Urothelium cell line (cell line): Measurements from ENCODE around the gene RHOT2.
A peak's percentile ranks its signal among the peaks of the same experiment; 100 is the strongest.
"Not testable (repeated sequence)": the region's sequence is repeated elsewhere in the genome, so short reads cannot be mapped to it uniquely, and the experiment has no call there.

Experiments
- DNase-seq: peaks from one replicate; pipeline ENCODE4 v3.0.0; 2011; ENCODE audit warnings: low spot score, mixed read lengths
- FAIRE-seq: peaks from 2 replicates; lab custom pipeline; 2011; peaks lifted over from hg19 to GRCh38; lab: Jason Lieb, UNC

The RHOT2 gene

GRCh38 chr16:680967-681745 is 13.2 kb downstream of the RHOT2 start:
- FAIRE-seq (no peak), DNase-seq (no peak)

GRCh38 chr16:681746-682427 is 14.0 kb downstream of the RHOT2 start:
- no peak for DNase-seq
- peak; percentile 9 for FAIRE-seq

- FAIRE-seq (no peak), DNase-seq (no peak)
Measured at GRCh38 chr16:682493-683395, 14.8 kb downstream of the RHOT2 start.

GRCh38 chr16:683396-684070 is 15.6 kb downstream of the RHOT2 start:
- peak; percentile 81 for FAIRE-seq

GRCh38 chr16:684071-684794 is 16.3 kb downstream of the RHOT2 start, which contains the start of gene JMJD8:
JMJD8 (minus strand) TSS chr16:684334; CDS start chr16:684319, 15 bp downstream.
- FAIRE-seq: peak; percentile 35
- DNase-seq: peak; percentile 94

More at GRCh38 chr16:683396-684070, 15.6 kb downstream of the RHOT2 start:
- no peak for DNase-seq

GRCh38 chr16:684961-685696 is 17.2 kb downstream of the RHOT2 start:
- FAIRE-seq: no peak
- DNase-seq: no peak

GRCh38 chr16:685967-686366 is 18.0 kb downstream of the RHOT2 start:
- DNase-seq (no peak), FAIRE-seq (peak; percentile 27)

- FAIRE-seq: no peak
- no peak for DNase-seq
Measured at GRCh38 chr16:686459-687260, 18.7 kb downstream of the RHOT2 start.

GRCh38 chr16:687499-687898 is 19.6 kb downstream of the RHOT2 start:
- no peak for DNase-seq
- FAIRE-seq: no peak

- DNase-seq (no peak), FAIRE-seq (peak; percentile 68)
Measured at GRCh38 chr16:689175-689897, 21.4 kb downstream of the RHOT2 start.

GRCh38 chr16:691242-691641 is 23.3 kb downstream of the RHOT2 start:
- DNase-seq, FAIRE-seq: not testable (repeated sequence)

- no peak for FAIRE-seq
Measured at GRCh38 chr16:692356-693108, 24.6 kb downstream of the RHOT2 start.

GRCh38 chr16:693364-693763 is 25.4 kb downstream of the RHOT2 start:
- DNase-seq: no peak
- no peak for FAIRE-seq

More at GRCh38 chr16:692356-693108, 24.6 kb downstream of the RHOT2 start:
- no peak for DNase-seq

GRCh38 chr16:693766-694165 is 25.8 kb downstream of the RHOT2 start:
- FAIRE-seq (no peak), DNase-seq (no peak)

- DNase-seq (no peak), FAIRE-seq (no peak)
Measured at GRCh38 chr16:694187-694862, 26.4 kb downstream of the RHOT2 start.

- FAIRE-seq: no peak
- DNase-seq: no peak
Measured at GRCh38 chr16:694863-695354, 27.0 kb downstream of the RHOT2 start.
